GM12878 (cell line): ENCODE results near the gene ARHGEF3. TPM values are rescaled to one million over a fixed set of nuclear protein-coding genes. Genes with fewer than 3 reads are reported as not detected.

ENCODE experiments used
- BHLHE40 ChIP-seq, 2 experiments: fragments of 450-650 bp in 1 of 2; IDR thresholded peaks; 2 replicates each; pipeline ENCODE4 v1.6.1; 2011 to 2017; ENCODE audit warnings: low read depth in 2 of 2, borderline replicate concordance in 1 of 2, improper control_type of control experiment in 1 of 2, low read length in 1 of 2, mild to moderate bottlenecking in 1 of 2
- CTCF ChIP-seq, 3 experiments: IDR thresholded peaks in 2 of 3; conservative IDR thresholded peaks in 1 of 3; 2 replicates each; pipeline ENCODE4 v1.5.1; 2011; ENCODE audit warnings: low read depth in 3 of 3, low read length in 3 of 3, mild to moderate bottlenecking in 3 of 3, control low read depth in 2 of 3, moderate library complexity in 2 of 3, inconsistent platforms in 1 of 3, mixed read lengths in 1 of 3; ENCODE audit not compliant: control insufficient read depth in 2 of 3, insufficient read depth in 1 of 3; ENCODE audit errors: extremely low read depth in 1 of 3
- CUX1 ChIP-seq: IDR thresholded peaks from 2 replicates; pipeline ENCODE4 v1.6.1; 2012; ENCODE audit warnings: improper control_type of control experiment, low read depth, low read length; ENCODE audit not compliant: insufficient replicate concordance
- EED ChIP-seq: sonication (generic); IDR thresholded peaks from 2 replicates; pipeline ENCODE4 v1.6.1; 2016; ENCODE audit warnings: antibody characterized with exemption, low read depth
- EZH2 ChIP-seq: IDR thresholded peaks from 2 replicates; pipeline ENCODE4 v1.6.1; 2012; ENCODE audit warnings: low read depth, mild to moderate bottlenecking, control low read depth, inconsistent platforms, low read length, borderline replicate concordance; ENCODE audit not compliant: control insufficient read depth
- HSF1 ChIP-seq: fragments of 150-350 bp; IDR thresholded peaks from 2 replicates; pipeline ENCODE4 v1.6.1; 2014; ENCODE audit warnings: mild to moderate bottlenecking, low read depth, low read length
- IRF4 ChIP-seq: IDR thresholded peaks from 2 replicates; pipeline ENCODE4 v1.6.1; 2011; ENCODE audit warnings: low read depth, low read length
- IRF5 ChIP-seq: fragments of 450-650 bp; IDR thresholded peaks from 2 replicates; pipeline ENCODE4 v1.6.1; 2017; ENCODE audit warnings: borderline replicate concordance
- MEF2B ChIP-seq: fragments of 450-650 bp; IDR thresholded peaks from 2 replicates; pipeline ENCODE4 v1.6.1; 2018; ENCODE audit warnings: mild to moderate bottlenecking, moderate library complexity; ENCODE audit not compliant: partially characterized antibody, poor library complexity, severe bottlenecking
- PKNOX1 ChIP-seq: fragments of 450-650 bp; IDR thresholded peaks from 2 replicates; pipeline ENCODE4 v1.6.1; 2016; ENCODE audit warnings: mild to moderate bottlenecking
- POU2F2 ChIP-seq: IDR thresholded peaks from 3 replicates; pipeline ENCODE4 v1.6.1; 2011; ENCODE audit warnings: low read depth, mild to moderate bottlenecking, low read length, borderline replicate concordance
- RB1 ChIP-seq: fragments of 450-650 bp; formaldehyde crosslinking; IDR thresholded peaks from 2 replicates; pipeline ENCODE4 v1.6.1; 2017; ENCODE audit warnings: mild to moderate bottlenecking, borderline replicate concordance
- RELB ChIP-seq: fragments of 450-650 bp; IDR thresholded peaks from 2 replicates; pipeline ENCODE4 v1.6.1; 2017; ENCODE audit warnings: low read depth, mild to moderate bottlenecking, moderate library complexity
- SUPT20H ChIP-seq: IDR thresholded peaks from 2 replicates; pipeline ENCODE4 v1.6.1; 2011; ENCODE audit warnings: low read depth, mild to moderate bottlenecking, low read length, moderate library complexity, borderline replicate concordance; ENCODE audit not compliant: control insufficient read depth
- polyA plus RNA-seq, 11 experiments: library from polyadenylated mRNA; depleted of rRNA in 4 of 11; unstranded in 6 of 11; stranded (reverse) in 5 of 11; fragments of >200 nt; fragmentation: Nextera tagmentation in 4 of 11; fragmentation: Illumina TruSeq in 1 of 11; extraction: Ambion mirVana in 4 of 11; extraction: Trizol in 1 of 11; gene quantifications; 1 replicate in 1 of 11; 2 replicates in 10 of 11; pipeline versions ENCODE4 v1.2.1 to v1.2.3, GENCODE V29; 2011 to 2016; ENCODE audit warnings: inconsistent platforms in 2 of 11, missing spikeins in 2 of 11, low read depth in 1 of 11
- total RNA-seq, 4 experiments: library from RNA; depleted of rRNA in 3 of 4; stranded (reverse); fragments of >200 nt in 3 of 4; fragmentation: Illumina TruSeq in 1 of 4; extraction: Trizol in 1 of 4; gene quantifications; 2 replicates each; pipeline versions ENCODE4 v1.2.1 to v1.2.3, GENCODE V29; 2013 to 2021

Gene ARHGEF3
- total and polyA plus RNA-seq, 10 of the 15 experiments (the other 5 are each of a cell fraction or from before 2014, with no cell fraction given): 21.8 to 78.7 (median 56.2) TPM

- TF ChIP-seq CTCF (IDR thresholded peaks at IDR 0.05 in 2 of 3, conservative IDR thresholded peaks at IDR 0.05 in 1 of 3; ENCODE audit: control insufficient read depth in 2 of 3, extremely low read depth in 1 of 3, insufficient read depth in 1 of 3, low read depth in 3 of 3, low read length in 3 of 3) (no peak), IRF4 (no peak), EED (no peak; the same call in 1 of the 2 replicates), RELB (peak; percentile 43; the same call in 1 of the 2 replicates), HSF1 (no peak), EZH2 (no peak), BHLHE40 (IDR thresholded peaks at IDR 0.05; ENCODE audit: borderline replicate concordance in 1 of 2, low read depth in 2 of 2, low read length in 1 of 2) (0 out of 4 replicates have a peak, but pooled peaks of 1 of the 2 experiments have one; percentile 11), PKNOX1 (no peak), MEF2B (no peak), RB1 (no peak), SUPT20H (no peak), POU2F2 (no peak; the same call in 2 of the 3 replicates), CUX1 (no peak), IRF5 (no peak)
These were observed 119.2 kb downstream of the ARHGEF3 start (continued) for GRCh38 chr3:56682462-56683121.
